HG03097 (cell line): ENCODE data around the gene PHTF2.

ENCODE experiments used
- ATAC-seq: cut with Tn5 transposase; IDR thresholded peaks from one replicate; pipeline ENCODE4 v1.9.1; 2021; ENCODE audit not compliant: unreplicated experiment, low FRiP score

Gene PHTF2

DNA sequence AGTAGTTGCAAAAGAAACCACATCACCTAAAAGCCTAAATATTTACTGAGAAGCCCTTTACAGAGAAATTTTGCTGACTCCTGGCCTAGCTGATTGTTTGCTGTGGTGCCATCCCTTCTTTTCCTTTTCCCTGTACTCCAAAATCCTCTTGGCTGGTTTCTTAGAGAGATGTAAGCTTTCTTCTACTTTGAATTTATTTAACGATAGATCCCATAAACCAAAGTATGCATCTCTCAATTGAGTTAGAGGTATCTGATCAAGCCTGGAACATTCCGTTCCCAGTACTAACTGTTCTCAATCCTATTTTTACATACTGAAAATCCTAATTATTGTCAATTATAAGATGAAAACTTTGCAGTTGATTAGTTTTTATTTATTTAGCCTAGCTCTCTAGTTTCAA lies 6.6 kb upstream of the PHTF2 start:
- ATAC-seq = no peak

DNA sequence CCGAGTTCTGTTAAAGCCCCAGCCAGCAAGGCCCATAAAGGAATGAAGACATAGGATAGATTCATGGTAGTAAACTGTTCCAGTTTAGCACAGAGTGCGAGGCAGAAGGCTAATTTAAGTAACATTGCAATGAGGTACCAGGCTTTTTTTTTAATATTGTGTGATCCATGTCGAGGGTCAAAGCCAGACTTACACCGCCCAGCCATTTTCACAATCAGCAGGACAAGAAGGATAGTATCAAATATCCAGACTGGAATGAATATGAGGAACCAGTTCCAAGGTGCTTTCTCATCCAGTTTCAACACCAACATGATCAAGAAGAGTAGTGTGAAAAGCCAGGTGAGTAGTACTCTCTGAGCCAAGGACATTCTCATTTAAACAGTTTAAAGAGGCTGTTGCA lies 4.6 kb upstream of the PHTF2 start:
- no peak for ATAC-seq

DNA sequence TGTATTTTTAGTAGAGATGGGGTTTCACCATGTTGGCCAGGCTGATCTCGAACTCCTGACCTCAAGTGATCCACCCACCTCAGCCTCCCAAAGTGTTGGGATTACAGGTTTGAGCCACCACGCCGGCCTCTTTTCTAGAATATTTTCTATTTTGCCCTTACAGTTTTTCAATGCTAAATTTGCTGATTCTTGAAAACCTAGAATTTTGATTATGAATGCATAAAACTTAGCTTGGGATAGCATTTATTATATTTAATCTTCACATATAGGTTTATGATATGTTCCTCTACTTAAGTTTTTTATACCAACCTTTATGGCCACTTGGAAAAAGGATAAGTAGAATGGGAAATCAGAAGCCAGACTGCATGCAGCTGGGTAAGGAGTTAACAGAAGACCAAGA lies 2.5 kb upstream of the PHTF2 start:
- no peak for ATAC-seq

DNA sequence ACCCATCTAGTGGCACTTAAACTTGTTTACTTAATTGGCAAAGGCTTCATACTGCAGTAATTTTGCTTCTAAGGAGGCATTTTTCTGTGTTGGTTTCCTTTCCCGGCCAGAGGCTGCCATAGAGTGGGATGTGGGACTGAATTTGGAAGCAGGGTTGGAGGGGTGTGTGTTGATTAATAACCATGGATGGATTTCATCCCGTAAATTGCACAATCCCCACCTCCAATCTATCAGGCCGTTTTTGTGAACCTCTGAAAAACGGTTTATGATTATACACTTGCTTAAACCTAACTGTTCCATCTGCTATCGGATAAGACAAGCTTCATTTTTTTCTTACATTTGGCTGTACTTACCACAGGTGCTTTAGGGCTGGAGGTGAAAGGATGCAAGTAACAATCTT lies 1.6 kb upstream of the PHTF2 start:
- no peak for ATAC-seq

DNA sequence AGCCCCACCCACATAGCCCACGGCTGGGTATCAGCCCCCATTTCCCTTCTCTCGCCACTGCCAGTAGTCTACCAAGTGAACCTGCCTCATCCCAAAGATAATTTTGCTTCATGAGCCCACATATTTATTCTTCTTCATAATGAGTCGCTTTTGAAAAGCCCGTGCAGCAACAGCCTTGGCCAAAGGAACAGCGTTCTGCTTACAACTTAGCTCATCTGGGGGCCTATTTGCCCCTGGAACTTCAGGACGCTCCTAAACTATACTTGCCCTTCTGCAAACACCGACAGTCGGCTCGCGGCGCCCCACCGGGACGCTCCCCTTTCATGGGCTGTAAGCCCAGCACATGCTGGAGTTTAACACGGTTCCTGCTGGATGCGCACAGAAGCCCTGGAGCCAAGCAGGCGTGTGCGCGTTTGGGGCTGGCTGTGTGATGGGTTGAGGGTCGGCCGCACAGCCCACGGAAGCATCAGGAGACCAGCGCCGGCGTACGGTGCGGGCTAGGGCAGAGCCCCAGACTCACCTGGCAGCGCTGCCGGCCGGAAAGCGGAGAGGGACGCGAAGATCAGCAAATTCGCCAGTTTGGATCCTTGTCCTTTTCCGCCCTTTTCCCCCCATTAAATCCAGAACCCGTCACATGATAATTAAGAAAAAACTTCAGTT lies 709 bp upstream of the PHTF2 start:
- ATAC-seq = peak; percentile 18

DNA sequence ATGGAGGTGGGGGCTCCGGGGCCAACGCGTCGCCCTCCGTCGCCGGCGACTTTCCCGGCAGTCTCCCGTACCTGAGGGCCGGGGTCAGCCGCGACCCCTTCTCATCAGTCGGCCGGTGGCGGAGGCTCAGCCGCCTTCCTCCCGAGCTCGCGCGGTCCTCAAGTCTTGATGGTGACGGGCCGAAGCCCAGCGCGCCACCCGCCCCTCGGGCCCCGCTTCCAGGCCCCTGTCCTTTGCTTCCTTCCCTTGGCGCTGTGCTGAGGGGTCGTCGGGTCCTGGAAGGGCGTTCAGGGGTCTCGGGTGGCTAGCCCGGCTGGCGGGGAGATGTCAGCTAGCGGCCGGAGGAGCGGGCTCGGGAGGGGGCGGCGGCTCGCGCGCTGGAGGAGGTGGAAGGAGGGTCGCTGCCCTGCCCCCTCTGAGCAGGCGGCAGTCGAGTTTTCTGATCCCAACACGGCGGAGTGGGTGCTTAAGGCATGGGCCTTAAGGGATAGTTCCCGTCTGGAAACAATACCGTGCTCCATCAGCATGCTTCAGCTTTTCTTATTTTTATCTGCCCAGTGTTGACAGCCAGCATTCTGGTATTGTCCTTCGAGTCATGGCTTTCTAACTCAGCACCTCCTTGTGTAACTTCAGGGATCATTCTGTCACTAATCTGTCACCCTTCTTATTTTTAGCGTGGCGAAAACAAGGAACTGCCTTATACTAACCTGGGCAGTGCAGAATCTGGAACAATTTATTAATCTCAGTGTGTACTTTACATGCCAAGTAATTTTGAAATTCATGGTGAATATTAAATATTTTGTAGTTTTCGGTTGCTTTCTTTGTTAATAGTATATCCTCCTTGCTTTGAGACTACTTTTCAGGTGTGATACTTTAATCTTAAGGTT lies 748 bp downstream of the PHTF2 start:
- peak; percentile 5 for ATAC-seq

DNA sequence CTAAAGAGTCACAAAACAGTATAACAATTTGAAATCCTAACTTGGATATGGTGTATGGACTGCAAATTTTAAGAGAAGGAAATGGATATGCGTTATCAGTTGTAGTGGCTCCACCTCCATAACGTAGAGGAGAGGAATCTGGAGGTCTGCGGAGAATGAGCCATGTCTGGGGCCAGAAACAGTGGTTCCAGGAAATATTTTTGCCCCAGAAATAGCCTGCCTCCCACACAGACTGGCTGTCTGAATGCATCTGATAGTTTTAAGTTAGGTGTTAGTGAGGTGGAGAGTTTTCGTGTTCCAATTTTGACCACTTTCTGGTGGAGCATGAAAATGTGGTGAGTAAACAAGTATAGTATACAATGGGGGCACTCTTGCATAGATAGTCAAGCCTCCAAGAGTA lies 1.6 kb downstream of the PHTF2 start:
- ATAC-seq = no peak

DNA sequence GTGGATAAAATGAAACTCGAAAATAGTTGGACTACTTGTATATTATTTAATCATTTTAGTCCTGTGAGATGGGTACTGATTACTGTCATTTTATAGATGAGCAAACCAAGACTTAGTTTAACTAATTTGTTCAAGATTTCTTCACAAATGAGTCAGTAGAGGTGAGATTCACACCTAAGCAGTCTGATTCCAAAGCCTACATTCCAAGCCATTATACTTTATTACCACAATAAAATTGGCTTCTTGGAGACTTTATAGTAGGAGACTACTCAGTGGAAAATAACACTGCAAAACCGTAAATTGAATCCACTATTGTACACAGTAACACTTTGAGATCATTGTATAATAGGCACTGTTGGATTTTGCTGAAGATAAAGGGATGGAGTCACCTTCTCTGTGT lies 2.2 kb downstream of the PHTF2 start:
- no peak for ATAC-seq

DNA sequence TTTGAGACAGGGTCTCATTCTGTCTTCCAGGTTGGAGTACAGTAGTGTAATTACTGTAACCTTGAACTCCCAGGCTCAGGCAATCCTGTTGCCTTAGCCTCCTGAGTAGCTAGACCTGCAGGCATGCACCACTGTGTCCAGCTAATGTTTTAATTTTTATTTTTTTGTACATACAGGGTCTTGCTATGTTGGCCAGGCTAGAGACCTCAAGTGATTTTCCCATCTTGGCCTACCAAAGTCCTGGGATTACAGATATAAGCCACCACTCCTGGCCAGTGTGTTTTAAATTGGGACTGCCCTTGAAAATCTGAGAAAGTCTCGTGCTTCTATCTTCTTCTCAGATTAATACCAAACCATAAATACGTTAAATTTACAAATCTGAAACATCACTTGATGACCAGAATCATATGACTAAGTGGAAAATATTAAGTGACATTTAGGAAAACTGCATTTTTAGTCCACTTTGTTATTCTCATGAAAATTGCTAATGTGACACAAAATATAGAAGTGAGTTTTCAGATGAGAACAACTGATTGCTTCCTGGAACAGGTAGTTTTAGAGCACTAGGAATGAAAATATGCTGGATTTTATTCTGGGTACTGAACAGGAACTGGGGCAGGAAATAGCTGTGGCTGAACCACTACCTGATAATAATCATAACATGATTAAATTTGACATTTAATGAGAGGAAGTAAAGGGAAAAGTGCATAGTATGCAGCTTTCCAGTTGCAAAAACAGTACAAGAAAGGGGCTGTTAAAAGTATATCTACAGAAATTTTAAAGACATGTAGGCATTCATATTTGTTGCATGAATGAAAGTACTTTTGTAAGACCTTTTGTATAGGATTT lies 4.2 kb downstream of the PHTF2 start:
- no peak for ATAC-seq

DNA sequence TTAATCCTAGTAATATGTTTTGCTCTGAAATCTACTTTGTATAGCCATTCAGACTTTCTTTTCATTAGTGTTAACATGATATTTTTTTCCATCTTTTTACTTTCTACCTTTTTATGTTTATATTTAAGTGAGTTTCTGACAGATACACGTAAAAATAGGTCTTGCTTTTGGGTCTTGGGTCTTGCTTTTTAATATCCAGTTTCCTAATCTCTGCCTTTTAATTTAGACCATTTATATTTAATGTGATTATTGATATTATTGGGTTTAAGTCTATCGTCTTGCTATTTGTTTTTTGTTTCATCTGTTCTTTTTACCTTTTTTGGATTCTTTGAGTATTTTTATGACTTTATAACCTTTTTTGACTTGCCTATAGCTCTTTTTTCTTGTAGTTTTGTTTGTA lies 7.9 kb downstream of the PHTF2 start:
- ATAC-seq = no peak

DNA sequence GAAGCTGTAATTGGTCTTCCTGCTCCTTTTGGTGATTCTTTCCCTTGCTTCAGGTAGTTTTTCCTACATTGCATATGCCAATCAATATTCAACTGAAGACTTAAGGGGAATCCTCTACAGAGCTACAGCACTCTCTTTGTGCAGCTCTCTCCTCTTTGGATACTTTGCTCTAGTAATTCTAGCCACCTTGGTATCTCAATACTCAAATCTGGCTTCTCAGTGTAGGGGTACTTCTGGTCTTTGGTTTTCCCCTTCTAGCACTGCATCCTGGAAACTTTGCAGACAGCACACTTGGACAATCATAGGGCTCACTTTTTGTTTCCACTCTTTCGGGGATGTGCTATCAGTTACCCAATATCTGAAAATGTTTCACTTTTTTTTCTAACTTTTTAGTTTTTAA lies 9.9 kb downstream of the PHTF2 start:
- ATAC-seq = no peak

DNA sequence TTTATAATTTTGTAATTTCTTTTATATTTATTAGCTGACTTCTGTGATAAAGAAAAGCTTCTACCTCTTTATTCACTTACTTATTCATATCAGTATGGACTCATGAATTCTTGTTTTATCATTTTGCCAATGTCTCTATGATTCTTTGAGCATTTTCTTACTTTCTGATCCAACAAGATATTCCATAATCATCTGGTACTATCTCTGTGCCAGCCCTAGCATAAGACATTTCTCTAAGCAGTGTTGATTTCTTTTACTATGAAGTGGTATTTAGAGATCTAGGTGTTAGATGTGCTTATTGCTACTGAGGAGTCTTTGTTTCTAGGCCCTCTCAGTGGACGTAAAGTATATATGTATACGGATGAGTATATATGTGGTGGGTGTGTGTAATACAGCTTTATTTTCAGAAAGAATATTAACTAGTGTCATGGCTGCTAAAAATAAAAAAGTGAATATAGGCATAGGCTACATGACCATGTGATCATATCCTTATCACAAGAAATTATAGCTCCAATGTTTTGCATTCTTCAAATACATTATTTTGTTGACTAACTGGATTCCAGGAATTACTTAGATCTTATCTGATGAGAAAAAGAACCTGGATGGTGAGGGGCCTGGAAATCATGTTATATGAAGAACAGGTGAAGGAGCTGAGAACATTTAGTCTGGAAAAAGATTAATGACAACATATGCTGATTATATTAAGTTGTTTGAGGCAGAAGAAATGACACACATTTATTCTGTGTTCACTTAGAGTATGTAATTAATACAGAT lies 13.1 kb downstream of the PHTF2 start:
- ATAC-seq = no peak

DNA sequence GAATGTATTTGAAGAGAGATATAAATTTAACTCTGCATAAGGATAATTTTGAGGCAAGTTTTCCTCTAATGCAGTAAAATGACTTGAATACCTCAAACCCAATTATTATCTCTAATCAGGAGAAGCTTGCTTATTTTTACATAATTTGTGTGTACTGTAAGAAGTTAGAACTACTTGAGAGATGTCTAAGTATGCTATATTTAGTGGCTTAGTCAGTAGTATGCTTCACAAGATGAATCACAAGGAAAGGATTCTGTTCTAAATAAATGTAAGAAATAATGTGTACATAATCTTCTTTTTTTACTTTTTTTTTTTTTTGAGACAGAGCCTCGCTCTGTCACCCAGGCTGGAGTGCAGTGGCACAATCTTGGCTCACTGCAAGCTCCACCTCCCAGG lies 13.7 kb downstream of the PHTF2 start:
- no peak for ATAC-seq

DNA sequence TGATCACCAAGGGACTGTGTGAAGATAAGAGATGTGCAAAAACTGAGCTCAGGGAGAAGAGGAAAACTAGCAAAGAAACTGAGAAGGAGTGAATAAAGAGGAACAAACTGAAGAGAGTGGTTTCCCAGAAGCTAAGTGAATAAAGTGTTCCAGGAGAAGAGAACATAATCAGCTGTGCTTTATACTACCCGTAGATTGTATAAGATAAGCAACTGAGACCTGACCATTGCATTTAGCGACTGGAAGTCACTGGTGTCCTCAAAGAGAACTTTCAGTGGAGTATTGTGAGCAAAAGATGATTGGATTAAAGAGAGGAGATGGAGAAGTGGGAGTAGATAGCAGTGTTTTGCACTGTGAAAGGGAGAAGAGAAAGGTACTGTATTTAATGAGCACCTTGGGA lies 14.6 kb downstream of the PHTF2 start:
- ATAC-seq = no peak

DNA sequence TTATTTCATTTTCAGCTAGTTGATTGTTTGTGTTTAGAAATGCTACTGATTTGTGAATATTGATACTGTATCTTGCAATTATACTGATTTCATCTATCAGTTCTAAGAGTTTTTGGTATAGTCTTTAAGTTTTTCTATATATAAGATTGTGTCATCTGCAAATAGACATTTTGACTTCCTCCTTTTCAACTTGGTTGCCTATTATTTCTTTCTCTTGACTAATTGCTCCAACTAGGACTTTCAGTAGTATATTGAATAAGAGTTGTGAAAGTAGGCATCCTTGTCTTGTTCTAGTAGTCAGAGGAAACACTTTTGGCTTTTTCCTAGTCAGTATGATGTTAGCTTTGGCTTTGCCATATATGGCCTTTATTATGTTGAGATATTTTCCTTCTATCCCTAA lies 20.4 kb downstream of the PHTF2 start:
- no peak for ATAC-seq

DNA sequence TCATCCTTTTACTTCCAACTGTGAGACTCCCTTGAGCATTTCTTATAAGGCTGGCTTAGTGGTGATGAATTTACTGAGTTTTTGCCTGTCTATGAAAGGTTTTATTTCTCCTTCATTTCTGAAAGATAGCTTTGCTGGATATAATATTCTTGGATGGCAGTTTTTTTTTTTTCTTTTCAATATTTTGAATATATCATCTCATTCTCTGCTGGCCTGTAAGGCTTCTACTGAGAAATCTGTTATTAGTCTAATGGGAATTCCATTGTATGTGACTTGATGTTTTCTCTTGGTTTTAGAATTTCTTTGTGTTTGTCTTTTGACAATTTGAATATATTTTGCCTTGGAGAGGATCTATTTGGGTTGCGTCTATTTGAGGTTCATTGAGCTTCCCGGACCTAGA lies 22.4 kb downstream of the PHTF2 start:
- no peak for ATAC-seq

DNA sequence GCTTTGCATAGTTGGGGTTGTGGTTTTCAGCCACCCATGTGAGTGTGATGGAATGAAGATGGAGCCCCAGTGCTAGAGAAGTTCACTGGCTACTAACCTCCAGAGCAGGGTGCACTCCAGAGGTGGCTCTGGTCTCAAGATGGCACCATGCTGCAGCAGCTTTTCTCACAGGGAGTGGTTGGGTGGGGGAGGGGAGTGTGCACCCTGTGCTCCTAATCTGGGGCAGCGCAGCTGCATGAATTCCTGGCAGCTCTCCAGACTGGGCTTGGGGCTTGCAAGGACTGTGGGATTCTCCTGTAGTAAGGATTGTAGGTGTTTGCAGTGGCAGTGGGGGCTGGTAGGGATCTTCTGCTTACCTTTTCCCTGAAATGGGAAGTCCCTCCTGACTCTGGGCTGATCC lies 23.7 kb downstream of the PHTF2 start:
- ATAC-seq = no peak

DNA sequence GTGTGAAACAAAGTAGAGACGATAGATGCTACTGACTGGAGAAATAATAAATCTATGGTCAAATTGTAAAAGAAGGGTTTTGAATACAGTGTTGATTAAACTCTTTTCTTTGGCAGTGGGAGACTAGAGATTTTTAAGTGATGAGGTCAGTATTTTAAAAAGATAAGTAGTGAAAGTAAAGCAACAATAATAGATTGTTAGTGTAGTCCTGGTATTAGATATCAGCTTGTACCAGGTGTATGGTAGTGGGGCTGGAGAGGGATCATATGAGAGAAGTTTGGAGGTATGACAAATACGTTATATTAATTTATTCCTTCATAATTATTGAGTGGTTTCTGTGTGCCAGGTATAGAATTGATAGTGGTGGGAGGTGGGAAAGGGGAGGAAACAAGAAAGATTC lies 25.2 kb downstream of the PHTF2 start:
- ATAC-seq = no peak

DNA sequence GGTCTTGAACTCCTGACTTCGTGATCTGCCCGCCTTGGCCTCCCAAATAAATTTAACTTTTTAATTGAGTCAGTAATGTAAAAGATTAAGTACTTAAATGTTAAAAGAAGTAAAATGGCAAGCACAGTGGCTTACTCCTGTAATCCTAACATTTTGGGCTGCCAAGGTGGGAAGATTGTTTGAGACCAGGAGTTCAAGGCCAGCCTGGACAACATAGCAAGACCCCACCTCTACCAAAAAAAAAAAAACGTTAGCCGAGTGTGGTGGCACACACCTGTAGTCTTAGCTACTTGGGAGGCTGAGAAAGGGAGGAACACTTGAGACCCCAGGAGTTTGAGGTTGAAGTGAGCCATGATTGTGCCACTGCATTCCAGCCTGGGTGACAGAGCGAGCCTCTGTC lies 26.1 kb downstream of the PHTF2 start:
- no peak for ATAC-seq

DNA sequence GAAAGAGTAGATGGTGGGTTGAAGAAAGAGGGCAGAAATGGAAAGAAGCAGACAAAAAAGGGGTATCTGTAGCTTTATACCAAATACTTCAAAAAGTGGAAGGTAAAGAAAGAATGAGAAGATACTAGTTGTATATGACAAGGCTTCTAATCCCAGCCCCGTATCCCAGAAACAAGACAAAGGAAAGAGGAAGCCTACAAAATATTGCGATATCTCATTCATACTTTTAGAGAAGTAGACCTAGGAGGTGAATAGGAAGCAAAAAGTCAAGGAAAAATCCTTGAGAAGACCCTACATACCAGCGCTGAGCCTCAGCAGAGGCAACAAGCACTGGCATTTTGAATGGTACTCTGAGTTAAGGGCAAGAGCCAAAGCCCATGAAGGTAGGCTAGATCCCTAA lies 26.6 kb downstream of the PHTF2 start:
- no peak for ATAC-seq

DNA sequence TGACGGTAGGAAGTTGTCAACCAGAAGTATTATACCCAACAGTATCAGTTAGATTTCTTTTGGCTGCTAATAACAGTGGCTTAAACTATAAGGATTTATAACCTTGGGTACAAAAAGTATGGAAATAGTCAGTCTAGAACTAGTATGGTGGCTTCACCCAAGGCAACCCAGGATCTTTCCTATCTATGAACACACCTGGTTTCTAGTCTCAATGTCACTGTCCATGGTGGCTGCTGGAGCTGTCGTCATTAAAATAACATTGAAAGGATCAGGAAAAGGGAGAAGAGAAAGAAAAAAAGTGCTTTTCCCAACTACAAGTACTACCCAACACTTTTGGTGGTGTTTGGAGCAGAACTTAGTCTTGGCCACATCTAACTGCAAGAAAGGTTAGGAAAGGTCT lies 27.7 kb downstream of the PHTF2 start:
- ATAC-seq = no peak
